ENCODE data around the gene FOXP3.

The FOXP3 gene

DNA sequence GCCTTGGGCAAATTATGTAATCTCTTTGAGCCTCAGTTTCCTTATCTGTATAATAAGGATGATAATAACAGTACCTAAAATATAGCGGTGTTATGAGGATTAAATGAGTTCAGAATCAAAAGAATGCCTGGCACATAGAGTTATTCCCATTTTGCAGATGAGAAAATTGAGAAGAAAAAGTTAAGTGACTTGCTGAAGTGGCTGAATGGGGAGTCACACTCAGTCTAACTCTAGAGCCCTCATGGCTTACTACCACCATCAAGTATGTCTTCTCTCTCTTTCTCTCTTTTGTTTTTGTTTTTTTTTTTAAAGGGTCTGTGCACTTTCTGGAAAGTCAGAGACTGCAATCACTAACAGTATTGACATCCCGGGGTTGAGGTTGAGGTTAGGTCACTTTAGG, 32.0 kb downstream of the FOXP3 start:
- Histone ChIP-seq H3K23ac (ENCODE audit: low read length in 2 of 2) (no peak overlapping the region), H2BK5ac (ENCODE audit: low read depth, low read length, poor library complexity, severe bottlenecking) (no peak overlapping the region), H3K14ac (ENCODE audit: low read length in 2 of 2) (no peak overlapping the region), H4K8ac (ENCODE audit: low read length) (no peak overlapping the region), H2AK5ac (ENCODE audit: low read length, severe bottlenecking) (no peak overlapping the region), H3K9ac (ENCODE audit: low read length) (no peak overlapping the region), H3K27me3 (ENCODE audit: control insufficient read depth in 1 of 2, insufficient read depth in 1 of 2, low read length in 2 of 2) (no peaks in the 10 kb centered on the region), H3K4ac (ENCODE audit: low read depth in 1 of 2, low read length in 2 of 2) (no peak overlapping the region), H4K91ac (ENCODE audit: low read length) (no peak overlapping the region), H2BK15ac (ENCODE audit: low read depth, poor library complexity, severe bottlenecking) (no peak overlapping the region), H3K9me3 (ENCODE audit: control insufficient read depth, low read length) (no peaks in the 10 kb centered on the region), H3K27ac (ENCODE audit: low read length, poor library complexity, severe bottlenecking) (no peak overlapping the region), H2BK12ac (ENCODE audit: low read length in 2 of 2) (no peak overlapping the region), H2AFZ (ENCODE audit: low read depth, low read length) (no peak overlapping the region), H3K4me1 (ENCODE audit: control insufficient read depth, insufficient read depth, low read depth, low read length) (peaks cover 5% of the 10 kb centered on the region), H2BK120ac (ENCODE audit: low read depth, low read length) (no peak overlapping the region), H3K4me3 (ENCODE audit: insufficient read depth in 1 of 2, low read depth in 1 of 2, low read length in 2 of 2) (no peak overlapping the region), H3K36me3 (ENCODE audit: control insufficient read depth in 1 of 2, insufficient read depth in 2 of 2, low read depth in 1 of 2, low read length in 2 of 2) (no peaks in the 10 kb centered on the region), H3K18ac (ENCODE audit: low read depth in 1 of 2, low read length in 2 of 2) (no peak overlapping the region), H3K4me2 (ENCODE audit: low read length, poor library complexity, severe bottlenecking) (no peak overlapping the region), H3K79me1 (replicated peaks; ENCODE audit: low read length, poor library complexity, severe bottlenecking) (peaks cover 3% of the 10 kb centered on the region)
- no peak for DNase-seq
- WGBS = 94% methylated on average over 1 of the region's 2 CpGs

DNA sequence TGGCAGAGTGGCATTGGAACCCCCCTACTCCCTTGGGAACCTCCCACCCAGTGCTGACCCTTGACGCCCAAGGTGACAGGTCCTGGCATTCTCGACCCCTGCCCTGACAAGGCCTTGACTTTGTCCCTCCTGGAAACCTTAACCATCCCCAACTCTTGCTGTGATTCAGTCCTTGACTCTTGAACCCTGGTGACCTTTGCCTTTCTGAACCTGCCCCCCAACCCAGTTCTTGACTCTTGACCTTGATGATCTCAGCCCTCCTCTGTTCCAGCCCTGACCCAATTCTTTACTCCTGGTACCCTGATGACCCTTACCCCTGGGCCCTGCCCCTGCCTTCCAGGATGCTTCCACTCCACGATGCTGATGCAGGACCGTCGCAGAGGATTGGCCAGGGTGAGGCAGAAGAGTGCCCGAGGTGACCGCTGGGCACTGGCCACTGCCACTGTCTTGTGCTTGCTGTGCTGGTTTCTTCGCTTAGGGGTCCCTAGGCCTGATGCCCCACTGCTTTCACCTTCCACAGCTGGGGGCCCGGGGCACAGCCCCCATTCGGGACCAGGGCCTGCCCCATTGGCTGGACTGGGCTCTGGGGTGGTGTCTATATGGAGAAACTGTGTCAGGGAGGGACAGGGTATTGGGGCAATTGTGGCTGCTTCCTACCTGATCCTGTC, 33.0 kb downstream of the FOXP3 start:
- Histone ChIP-seq H3K4ac (ENCODE audit: low read depth in 1 of 2, low read length in 2 of 2) (no peak overlapping the region), H3K14ac (ENCODE audit: low read length in 2 of 2) (no peak overlapping the region), H3K4me1 (ENCODE audit: control insufficient read depth, insufficient read depth, low read depth, low read length) (peaks cover 5% of the 10 kb centered on the region), H3K4me3 (ENCODE audit: insufficient read depth in 1 of 2, low read depth in 1 of 2, low read length in 2 of 2) (no peak overlapping the region), H3K9me3 (ENCODE audit: control insufficient read depth, low read length) (no peaks in the 10 kb centered on the region), H3K27ac (ENCODE audit: low read length, poor library complexity, severe bottlenecking) (no peak overlapping the region), H2BK12ac (ENCODE audit: low read length in 2 of 2) (no peak overlapping the region), H4K8ac (ENCODE audit: low read length) (no peak overlapping the region), H2AK5ac (ENCODE audit: low read length, severe bottlenecking) (no peak overlapping the region), H4K91ac (ENCODE audit: low read length) (no peak overlapping the region), H3K4me2 (ENCODE audit: low read length, poor library complexity, severe bottlenecking) (no peak overlapping the region), H3K18ac (ENCODE audit: low read depth in 1 of 2, low read length in 2 of 2) (no peak overlapping the region), H2BK5ac (ENCODE audit: low read depth, low read length, poor library complexity, severe bottlenecking) (no peak overlapping the region), H2BK120ac (ENCODE audit: low read depth, low read length) (no peak overlapping the region), H3K9ac (ENCODE audit: low read length) (no peak overlapping the region), H3K27me3 (ENCODE audit: control insufficient read depth in 1 of 2, insufficient read depth in 1 of 2, low read length in 2 of 2) (peaks cover 0 to 4% of the 10 kb centered on the region in 2 experiments), H3K36me3 (ENCODE audit: control insufficient read depth in 1 of 2, insufficient read depth in 2 of 2, low read depth in 1 of 2, low read length in 2 of 2) (no peaks in the 10 kb centered on the region), H3K79me1 (replicated peaks; ENCODE audit: low read length, poor library complexity, severe bottlenecking) (peaks cover 3% of the 10 kb centered on the region), H3K23ac (ENCODE audit: low read length in 2 of 2) (no peak overlapping the region), H2BK15ac (ENCODE audit: low read depth, poor library complexity, severe bottlenecking) (no peak overlapping the region), H2AFZ (ENCODE audit: low read depth, low read length) (no peak overlapping the region)
- WGBS = 92% methylated on average over 10 of the region's 10 CpGs
- DNase-seq = no peak

DNA sequence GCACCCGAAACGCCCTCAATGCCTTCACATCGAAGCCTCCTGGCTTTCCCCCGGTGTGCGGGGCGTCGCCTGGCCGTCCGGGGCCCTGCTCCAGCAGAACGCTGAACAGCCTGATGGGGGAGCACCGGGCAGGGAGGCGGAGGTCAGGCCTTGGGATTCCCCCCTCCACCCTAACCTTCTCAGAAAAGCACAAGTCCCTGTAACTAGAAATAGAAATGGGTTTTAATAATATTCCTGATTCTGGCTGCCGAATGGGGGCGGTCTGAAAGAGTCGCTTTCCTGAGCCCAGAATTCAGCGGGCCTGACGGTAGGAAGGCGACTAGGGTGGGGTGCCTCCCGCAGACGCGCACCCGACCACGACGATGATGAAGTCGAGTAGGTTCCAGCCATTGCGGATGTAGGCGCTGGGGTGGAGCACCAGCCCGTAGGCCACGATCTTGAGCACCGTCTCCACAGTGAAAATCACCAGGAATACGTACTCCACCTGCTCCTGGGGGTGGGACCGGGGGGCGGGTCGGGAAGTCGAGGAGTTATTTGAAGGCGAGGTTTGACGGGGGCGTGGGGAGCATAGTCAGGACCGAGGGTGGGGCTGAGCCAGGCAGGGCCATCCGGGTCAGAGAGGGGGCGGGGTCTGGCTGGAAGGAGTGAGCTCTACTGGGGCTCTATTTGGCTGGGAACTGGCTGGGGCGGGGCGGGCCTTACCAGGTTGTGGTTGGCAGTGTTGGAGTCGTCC, 33.8 kb downstream of the FOXP3 start:
- Histone ChIP-seq H3K9me3 (ENCODE audit: control insufficient read depth, low read length) (no peaks in the 10 kb centered on the region), H3K4me3 (ENCODE audit: insufficient read depth in 1 of 2, low read depth in 1 of 2, low read length in 2 of 2) (peak overlapping the region; percentile 42 to 44), H4K8ac (ENCODE audit: low read length) (no peak overlapping the region), H3K4me2 (ENCODE audit: low read length, poor library complexity, severe bottlenecking) (peak overlapping the region; percentile 46), H2BK5ac (ENCODE audit: low read depth, low read length, poor library complexity, severe bottlenecking) (no peak overlapping the region), H3K36me3 (ENCODE audit: control insufficient read depth in 1 of 2, insufficient read depth in 2 of 2, low read depth in 1 of 2, low read length in 2 of 2) (no peaks in the 10 kb centered on the region), H3K4ac (ENCODE audit: low read depth in 1 of 2, low read length in 2 of 2) (no peak overlapping the region), H3K4me1 (ENCODE audit: control insufficient read depth, insufficient read depth, low read depth, low read length) (peaks cover 5% of the 10 kb centered on the region), H3K27ac (ENCODE audit: low read length, poor library complexity, severe bottlenecking) (no peak overlapping the region), H3K27me3 (ENCODE audit: control insufficient read depth in 1 of 2, insufficient read depth in 1 of 2, low read length in 2 of 2) (peaks cover 0 to 5% of the 10 kb centered on the region in 2 experiments), H2AFZ (ENCODE audit: low read depth, low read length) (no peak overlapping the region), H3K23ac (ENCODE audit: low read length in 2 of 2) (no peak overlapping the region), H4K91ac (ENCODE audit: low read length) (no peak overlapping the region), H3K9ac (ENCODE audit: low read length) (peak overlapping the region; percentile 26), H2BK12ac (ENCODE audit: low read length in 2 of 2) (no peak overlapping the region), H3K14ac (ENCODE audit: low read length in 2 of 2) (no peak overlapping the region), H2BK15ac (ENCODE audit: low read depth, poor library complexity, severe bottlenecking) (no peak overlapping the region), H3K18ac (ENCODE audit: low read depth in 1 of 2, low read length in 2 of 2) (no peak overlapping the region), H3K79me1 (replicated peaks; ENCODE audit: low read length, poor library complexity, severe bottlenecking) (no peaks in the 10 kb centered on the region), H2AK5ac (ENCODE audit: low read length, severe bottlenecking) (no peak overlapping the region), H2BK120ac (ENCODE audit: low read depth, low read length) (no peak overlapping the region)
- WGBS = 9% methylated on average over 25 of the region's 44 CpGs
- DNase-seq = no peak

DNA sequence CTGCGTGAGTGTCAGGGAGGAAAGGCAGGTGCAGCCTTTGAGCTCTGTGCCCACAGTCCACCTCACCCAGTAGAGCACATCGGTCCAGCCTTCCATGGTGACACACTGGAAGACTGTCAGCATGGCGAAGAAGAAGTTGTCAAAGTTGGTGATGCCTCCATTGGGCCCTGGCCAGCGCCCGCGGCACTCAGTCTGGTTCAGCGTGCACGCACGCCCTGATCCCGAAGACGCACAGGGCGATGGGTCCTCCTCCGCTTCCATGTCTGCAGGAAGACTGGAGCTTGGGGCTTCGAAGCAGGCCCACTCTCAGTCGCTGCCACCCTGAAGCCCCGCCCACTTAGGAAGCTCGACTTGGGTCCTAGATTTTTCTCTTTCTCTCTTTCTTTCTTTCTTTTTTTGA, 36.3 kb downstream of the FOXP3 start:
- no peak overlapping the region for H2BK120ac ChIP-seq (ENCODE audit: low read depth, low read length)
- H3K4me3 ChIP-seq (ENCODE audit: insufficient read depth in 1 of 2, low read depth in 1 of 2, low read length in 2 of 2) = no peak overlapping the region
- H3K23ac ChIP-seq (ENCODE audit: low read length in 2 of 2) = no peak overlapping the region
- no peak overlapping the region for H2BK15ac ChIP-seq (ENCODE audit: low read depth, poor library complexity, severe bottlenecking)
- no peak overlapping the region for H3K4me2 ChIP-seq (ENCODE audit: low read length, poor library complexity, severe bottlenecking)
- 95% methylated on average over 17 of the region's 17 CpGs for WGBS
- no peaks in the 10 kb centered on the region for H3K9me3 ChIP-seq (ENCODE audit: control insufficient read depth, low read length)
- H3K9ac ChIP-seq (ENCODE audit: low read length) = no peak overlapping the region
- H2AFZ ChIP-seq (ENCODE audit: low read depth, low read length) = no peak overlapping the region
- no peak overlapping the region for H2BK12ac ChIP-seq (ENCODE audit: low read length in 2 of 2)
- no peak overlapping the region for H3K14ac ChIP-seq (ENCODE audit: low read length in 2 of 2)
- no peak overlapping the region for H4K8ac ChIP-seq (ENCODE audit: low read length)
- H3K27ac ChIP-seq (ENCODE audit: low read length, poor library complexity, severe bottlenecking) = no peak overlapping the region
- no peak overlapping the region for H3K4ac ChIP-seq (ENCODE audit: low read depth in 1 of 2, low read length in 2 of 2)
- no peak overlapping the region for H4K91ac ChIP-seq (ENCODE audit: low read length)
- DNase-seq = no peak
- no peak overlapping the region for H2AK5ac ChIP-seq (ENCODE audit: low read length, severe bottlenecking)
- peaks cover 0 to 21% of the 10 kb centered on the region in 2 experiments for H3K27me3 ChIP-seq (ENCODE audit: control insufficient read depth in 1 of 2, insufficient read depth in 1 of 2, low read length in 2 of 2)
- H3K18ac ChIP-seq (ENCODE audit: low read depth in 1 of 2, low read length in 2 of 2) = no peak overlapping the region
- H2BK5ac ChIP-seq (ENCODE audit: low read depth, low read length, poor library complexity, severe bottlenecking) = no peak overlapping the region
- no peaks in the 10 kb centered on the region for H3K79me1 ChIP-seq (replicated peaks; ENCODE audit: low read length, poor library complexity, severe bottlenecking)
- no peaks in the 10 kb centered on the region for H3K36me3 ChIP-seq (ENCODE audit: control insufficient read depth in 1 of 2, insufficient read depth in 2 of 2, low read depth in 1 of 2, low read length in 2 of 2)
- H3K4me1 ChIP-seq (ENCODE audit: control insufficient read depth, insufficient read depth, low read depth, low read length) = peaks cover 5% of the 10 kb centered on the region

Measured in mesenchymal stem cell (in vitro differentiated cells and primary cell).